ENCODE measurements around the gene SGK1. TPM values are rescaled to one million over a fixed set of nuclear protein-coding genes. Genes with fewer than 3 reads are reported as not detected.

Gene SGK1
- total RNA-seq, 1 donor from 2014 or later = 91.0 TPM

- no peak for DNase-seq (ENCODE audit: low spot score)
- Mint-ChIP-seq H3K4me3 (ENCODE audit: unreplicated experiment) (no peak overlapping the region), H3K36me3 (ENCODE audit: low read depth) (no peaks in the 10 kb centered on the region), H3K27me3 (ENCODE audit: low read depth) (no peaks in the 10 kb centered on the region), H3K4me1 (ENCODE audit: low read depth) (peaks cover 26% of the 10 kb centered on the region), H3K27ac (ENCODE audit: unreplicated experiment) (no peak overlapping the region), H3K9me3 (ENCODE audit: low read depth) (no peaks in the 10 kb centered on the region)
- TF ChIP-seq, protein P1, sequence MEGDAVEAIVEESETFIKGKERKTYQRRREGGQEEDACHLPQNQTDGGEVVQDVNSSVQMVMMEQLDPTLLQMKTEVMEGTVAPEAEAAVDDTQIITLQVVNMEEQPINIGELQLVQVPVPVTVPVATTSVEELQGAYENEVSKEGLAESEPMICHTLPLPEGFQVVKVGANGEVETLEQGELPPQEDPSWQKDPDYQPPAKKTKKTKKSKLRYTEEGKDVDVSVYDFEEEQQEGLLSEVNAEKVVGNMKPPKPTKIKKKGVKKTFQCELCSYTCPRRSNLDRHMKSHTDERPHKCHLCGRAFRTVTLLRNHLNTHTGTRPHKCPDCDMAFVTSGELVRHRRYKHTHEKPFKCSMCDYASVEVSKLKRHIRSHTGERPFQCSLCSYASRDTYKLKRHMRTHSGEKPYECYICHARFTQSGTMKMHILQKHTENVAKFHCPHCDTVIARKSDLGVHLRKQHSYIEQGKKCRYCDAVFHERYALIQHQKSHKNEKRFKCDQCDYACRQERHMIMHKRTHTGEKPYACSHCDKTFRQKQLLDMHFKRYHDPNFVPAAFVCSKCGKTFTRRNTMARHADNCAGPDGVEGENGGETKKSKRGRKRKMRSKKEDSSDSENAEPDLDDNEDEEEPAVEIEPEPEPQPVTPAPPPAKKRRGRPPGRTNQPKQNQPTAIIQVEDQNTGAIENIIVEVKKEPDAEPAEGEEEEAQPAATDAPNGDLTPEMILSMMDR (IDR thresholded peaks at IDR 0.05) = no peak
Measured at GRCh38 chr6:134249239-134249758, 68.6 kb downstream of the SGK1 start.

GRCh38 chr6:134247844-134248580 lies 69.9 kb downstream of the SGK1 start:
- Mint-ChIP-seq H3K4me1 (ENCODE audit: low read depth) (peaks cover 20% of the 10 kb centered on the region), H3K36me3 (ENCODE audit: low read depth) (no peaks in the 10 kb centered on the region), H3K9me3 (ENCODE audit: low read depth) (no peaks in the 10 kb centered on the region), H3K27ac (ENCODE audit: unreplicated experiment) (no peak overlapping the region), H3K27me3 (ENCODE audit: low read depth) (no peaks in the 10 kb centered on the region), H3K4me3 (ENCODE audit: unreplicated experiment) (no peak overlapping the region)
- DNase-seq (ENCODE audit: low spot score) = no peak
- TF ChIP-seq, protein P1 (IDR thresholded peaks at IDR 0.05) = no peak

- Mint-ChIP-seq H3K27ac (ENCODE audit: unreplicated experiment) (no peak overlapping the region), H3K36me3 (ENCODE audit: low read depth) (no peaks in the 10 kb centered on the region), H3K4me1 (ENCODE audit: low read depth) (peaks cover 20% of the 10 kb centered on the region), H3K9me3 (ENCODE audit: low read depth) (no peaks in the 10 kb centered on the region), H3K27me3 (ENCODE audit: low read depth) (no peaks in the 10 kb centered on the region), H3K4me3 (ENCODE audit: unreplicated experiment) (no peak overlapping the region)
- DNase-seq (ENCODE audit: low spot score) = no peak
- TF ChIP-seq, protein P1 (IDR thresholded peaks at IDR 0.05) = no peak
Measured at GRCh38 chr6:134247231-134247833, 70.6 kb downstream of the SGK1 start.

- H3K4me1 Mint-ChIP-seq (ENCODE audit: low read depth) = peaks cover 21% of the 10 kb centered on the region
- TF ChIP-seq, protein P1 (IDR thresholded peaks at IDR 0.05) = no peak
- H3K36me3 Mint-ChIP-seq (ENCODE audit: low read depth) = no peaks in the 10 kb centered on the region
- DNase-seq (ENCODE audit: low spot score) = no peak
- H3K4me3 Mint-ChIP-seq (ENCODE audit: unreplicated experiment) = no peak overlapping the region
- no peaks in the 10 kb centered on the region for H3K9me3 Mint-ChIP-seq (ENCODE audit: low read depth)
- no peak overlapping the region for H3K27ac Mint-ChIP-seq (ENCODE audit: unreplicated experiment)
- no peaks in the 10 kb centered on the region for H3K27me3 Mint-ChIP-seq (ENCODE audit: low read depth)
Measured at GRCh38 chr6:134245706-134246105, 72.2 kb downstream of the SGK1 start.

DNA sequence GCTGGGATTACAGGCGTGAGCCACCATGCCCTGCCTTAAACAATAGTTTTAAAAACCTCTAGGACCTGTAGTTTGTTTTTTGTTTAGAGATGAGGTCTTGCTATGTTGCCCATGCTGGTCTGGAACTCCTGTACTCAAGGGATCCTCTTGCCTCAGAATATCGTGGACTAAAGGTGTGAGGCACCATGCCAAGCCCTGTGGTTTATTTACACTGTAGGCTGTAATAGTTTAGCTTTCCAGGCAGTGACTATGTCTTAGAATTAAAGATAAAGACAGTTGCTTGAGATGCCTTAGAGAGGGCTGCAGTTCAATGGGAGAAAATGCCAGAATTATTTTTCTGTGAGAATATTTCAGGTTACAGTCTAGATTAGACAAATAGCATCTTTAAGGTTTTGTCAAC lies 72.9 kb downstream of the SGK1 start:
- TF ChIP-seq, protein P1 (IDR thresholded peaks at IDR 0.05) = no peak
- Mint-ChIP-seq H3K36me3 (ENCODE audit: low read depth) (no peaks in the 10 kb centered on the region), H3K4me3 (ENCODE audit: unreplicated experiment) (no peak overlapping the region), H3K27me3 (ENCODE audit: low read depth) (no peaks in the 10 kb centered on the region), H3K4me1 (ENCODE audit: low read depth) (peaks cover 20% of the 10 kb centered on the region), H3K27ac (ENCODE audit: unreplicated experiment) (no peak overlapping the region), H3K9me3 (ENCODE audit: low read depth) (no peaks in the 10 kb centered on the region)
- DNase-seq (ENCODE audit: low spot score) = no peak
